ENCODE results near the gene LGALS16. TPM values are rescaled to one million over a fixed set of nuclear protein-coding genes. Genes with fewer than 3 reads are reported as not detected.
"Not testable (repeated sequence)": the region's sequence is repeated elsewhere in the genome, so short reads cannot be mapped to it uniquely, and the experiment has no call there.

Gene LGALS16
- total RNA-seq, 5 donors from 2014 or later (not counting 1 experiment from before 2014, with no cell fraction given), result not detected

DNA sequence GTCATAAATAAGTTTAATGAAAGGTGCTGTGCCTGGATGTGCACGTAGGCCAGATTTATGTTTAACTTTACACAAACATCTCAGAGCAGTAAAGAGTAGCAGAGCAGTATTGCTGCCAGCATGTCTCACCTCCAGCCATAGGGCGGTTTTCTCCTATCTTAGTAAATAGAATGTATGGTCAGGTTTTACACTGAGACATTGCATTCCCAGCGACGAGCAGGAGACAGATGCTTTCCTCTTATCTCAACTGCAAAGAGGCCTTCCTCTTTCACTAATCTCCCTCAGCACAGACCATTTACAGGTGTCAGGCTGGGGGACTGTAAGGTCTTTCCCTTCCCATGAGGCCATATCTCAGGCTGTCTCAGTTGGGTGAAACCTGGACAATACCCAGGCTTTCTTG is 32.9 kb downstream of the LGALS16 start:
- H3K27ac Mint-ChIP-seq; H3K9me3 ChIP-seq; ATAC-seq (replicated peaks in 1 of 4); CTCF ChIA-PET; H3K9me3 Mint-ChIP-seq; H3K4me1 ChIP-seq (ENCODE audit: control insufficient read depth in 1 of 2, extremely low read depth in 1 of 2, insufficient read depth in 2 of 2, low read length in 2 of 2); H3K27me3 ChIP-seq (replicated peaks in 1 of 2; ENCODE audit: control insufficient read depth in 2 of 2, extremely low read depth in 1 of 2, insufficient read depth in 2 of 2, low read length in 1 of 2); H3K36me3 Mint-ChIP-seq; H3K36me3 ChIP-seq (ENCODE audit: control insufficient read depth in 2 of 2, extremely low read depth in 1 of 2, insufficient read depth in 1 of 2, low read length in 1 of 2); POLR2A ChIA-PET; H3K4me3 Mint-ChIP-seq; DNase-seq; H3K27ac ChIP-seq (ENCODE audit: low read length); H3K4me3 ChIP-seq (ENCODE audit: control insufficient read depth in 1 of 2, extremely low read depth in 1 of 2, low read length in 1 of 2): not testable (repeated sequence)
- H3K27me3 Mint-ChIP-seq, result peaks cover 0 to 11% of the 10 kb centered on the region in 2 donors
- H3K4me1 Mint-ChIP-seq, result peaks cover 6 to 12% (median 8%) of the 10 kb centered on the region in 3 donors
- no CpG with 5 or more reads among the region's 4 CpGs for WGBS (ENCODE audit: insufficient coverage)

DNA sequence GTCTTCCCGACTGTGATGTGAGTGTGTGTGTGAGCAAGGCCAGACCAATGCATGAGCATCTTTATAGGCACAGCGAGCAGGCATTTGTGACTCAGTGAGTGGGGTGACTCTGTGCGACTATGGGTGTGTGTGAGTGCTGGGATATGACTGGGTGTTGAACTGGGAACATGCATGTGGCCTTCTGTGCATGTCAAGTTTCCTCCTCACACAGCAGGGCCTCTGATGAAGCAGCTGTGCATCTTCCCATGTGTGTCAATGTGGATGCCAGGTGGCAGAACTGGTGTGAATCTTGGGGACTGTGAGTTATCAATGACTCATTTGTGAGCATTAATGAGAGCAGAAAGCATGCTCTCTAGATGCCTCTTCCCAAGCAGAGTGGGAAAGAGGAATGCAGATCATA is 36.5 kb downstream of the LGALS16 start:
- Mint-ChIP-seq H3K9me3 (peaks cover 0 to 7% (median 4%) of the 10 kb centered on the region in 3 donors), H3K27ac (no peak overlapping the region), H3K36me3 (no peaks in the 10 kb centered on the region), H3K27me3 (peaks cover 4 to 30% of the 10 kb centered on the region in 2 donors), H3K4me3 (no peak overlapping the region), H3K4me1 (no peaks in the 10 kb centered on the region)
- ChIA-PET POLR2A (no interaction called here), CTCF (no interaction called here)
- H3K27me3 ChIP-seq (replicated peaks in 1 of 2; ENCODE audit: control insufficient read depth in 2 of 2, extremely low read depth in 1 of 2, insufficient read depth in 2 of 2, low read length in 1 of 2), result peaks cover 0 to 16% of the 10 kb centered on the region in 2 experiments
- H3K4me3 ChIP-seq (ENCODE audit: control insufficient read depth in 1 of 2, extremely low read depth in 1 of 2, low read length in 1 of 2), result no peak overlapping the region
- ATAC-seq (replicated peaks in 1 of 4) (no peak), DNase-seq (no peak)
- H3K36me3 ChIP-seq (ENCODE audit: control insufficient read depth in 2 of 2, extremely low read depth in 1 of 2, insufficient read depth in 1 of 2, low read length in 1 of 2), result no peaks in the 10 kb centered on the region
- H3K27ac ChIP-seq (ENCODE audit: low read length), result no peak overlapping the region
- 88% methylated on average over 3 of the region's 3 CpGs for WGBS (ENCODE audit: insufficient coverage)
- no peaks in the 10 kb centered on the region for H3K9me3 ChIP-seq
- no peaks in the 10 kb centered on the region for H3K4me1 ChIP-seq (ENCODE audit: control insufficient read depth in 1 of 2, extremely low read depth in 1 of 2, insufficient read depth in 2 of 2, low read length in 2 of 2)

DNA sequence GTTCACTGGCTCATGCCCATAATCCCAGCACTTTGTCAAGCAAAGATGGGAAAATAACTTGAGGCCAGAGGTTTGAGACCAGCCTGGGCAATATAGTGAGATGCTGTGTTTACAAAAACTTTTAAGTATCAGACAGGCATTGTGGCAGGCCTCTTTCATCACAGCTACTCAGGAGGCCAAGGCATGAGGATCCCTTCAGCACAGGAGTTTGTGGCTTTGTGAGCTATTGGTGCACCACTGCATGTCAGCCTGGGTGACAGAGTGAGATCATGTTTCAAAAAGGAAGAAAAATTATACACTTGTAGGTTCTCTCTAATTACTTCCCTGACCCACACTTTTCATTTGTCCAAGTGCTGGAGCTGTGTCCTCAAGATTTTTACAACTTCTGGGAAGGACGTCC is 37.1 kb downstream of the LGALS16 start:
- Histone ChIP-seq H3K4me1 (ENCODE audit: control insufficient read depth in 1 of 2, extremely low read depth in 1 of 2, insufficient read depth in 2 of 2, low read length in 2 of 2) (no peaks in the 10 kb centered on the region), H3K4me3 (ENCODE audit: control insufficient read depth in 1 of 2, extremely low read depth in 1 of 2, low read length in 1 of 2) (no peak overlapping the region), H3K27me3 (replicated peaks in 1 of 2; ENCODE audit: control insufficient read depth in 2 of 2, extremely low read depth in 1 of 2, insufficient read depth in 2 of 2, low read length in 1 of 2) (peaks cover 0 to 16% of the 10 kb centered on the region in 2 experiments), H3K9me3 (no peaks in the 10 kb centered on the region), H3K36me3 (ENCODE audit: control insufficient read depth in 2 of 2, extremely low read depth in 1 of 2, insufficient read depth in 1 of 2, low read length in 1 of 2) (no peaks in the 10 kb centered on the region), H3K27ac (ENCODE audit: low read length) (no peak overlapping the region)
- H3K27me3 Mint-ChIP-seq, result peaks cover 4 to 33% of the 10 kb centered on the region in 2 donors
- CTCF ChIA-PET, result no interaction called here
- no peak for ATAC-seq (replicated peaks in 1 of 4)
- DNase-seq, result no peak
- WGBS (ENCODE audit: insufficient coverage), result no CpG with 5 or more reads among the region's 1 CpG
- no peaks in the 10 kb centered on the region for H3K36me3 Mint-ChIP-seq
- peaks cover 0 to 7% (median 4%) of the 10 kb centered on the region in 3 donors for H3K9me3 Mint-ChIP-seq
- H3K27ac Mint-ChIP-seq, result no peak overlapping the region
- no peak overlapping the region for H3K4me3 Mint-ChIP-seq
- no peaks in the 10 kb centered on the region for H3K4me1 Mint-ChIP-seq
- POLR2A ChIA-PET, result no interaction called here

DNA sequence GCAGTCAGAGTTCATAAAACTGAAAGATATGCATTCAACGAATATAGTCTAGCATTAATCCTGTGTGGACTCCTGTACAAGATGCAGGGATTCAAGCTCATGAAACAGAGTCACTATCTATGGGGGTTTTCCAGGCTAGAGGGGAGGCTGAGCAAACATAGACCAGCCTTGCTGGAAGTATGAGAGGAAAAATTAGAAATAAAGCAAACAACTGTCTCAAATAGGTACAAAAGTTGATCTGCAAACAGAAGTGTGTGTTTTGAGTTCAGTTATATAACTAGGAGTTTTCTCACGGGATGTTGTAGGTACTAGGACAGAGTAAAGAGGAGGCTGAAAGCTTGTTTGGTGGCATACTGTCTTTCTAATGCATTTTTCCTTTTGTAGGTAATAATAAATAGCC is 40.0 kb downstream of the LGALS16 start:
- Mint-ChIP-seq H3K27me3 (peaks cover 8 to 48% of the 10 kb centered on the region in 2 donors), H3K36me3 (no peaks in the 10 kb centered on the region), H3K4me3 (no peak overlapping the region), H3K9me3 (no peaks in the 10 kb centered on the region), H3K4me1 (peaks cover 0 to 5% (median 0%) of the 10 kb centered on the region in 3 donors), H3K27ac (no peak overlapping the region)
- CTCF ChIA-PET, result no interaction called here
- 33% methylated on average over 1 of the region's 2 CpGs for WGBS (ENCODE audit: insufficient coverage)
- Histone ChIP-seq H3K27me3 (replicated peaks in 1 of 2; ENCODE audit: control insufficient read depth in 2 of 2, extremely low read depth in 1 of 2, insufficient read depth in 2 of 2, low read length in 1 of 2) (peaks cover 0 to 16% of the 10 kb centered on the region in 2 experiments), H3K4me3 (ENCODE audit: control insufficient read depth in 1 of 2, extremely low read depth in 1 of 2, low read length in 1 of 2) (no peak overlapping the region), H3K36me3 (ENCODE audit: control insufficient read depth in 2 of 2, extremely low read depth in 1 of 2, insufficient read depth in 1 of 2, low read length in 1 of 2) (no peaks in the 10 kb centered on the region), H3K9me3 (no peaks in the 10 kb centered on the region), H3K27ac (ENCODE audit: low read length) (no peak overlapping the region), H3K4me1 (ENCODE audit: control insufficient read depth in 1 of 2, extremely low read depth in 1 of 2, insufficient read depth in 2 of 2, low read length in 2 of 2) (no peaks in the 10 kb centered on the region)
- no peak for ATAC-seq (replicated peaks in 1 of 4)
- DNase-seq, result no peak
- POLR2A ChIA-PET, result no interaction called here

DNA sequence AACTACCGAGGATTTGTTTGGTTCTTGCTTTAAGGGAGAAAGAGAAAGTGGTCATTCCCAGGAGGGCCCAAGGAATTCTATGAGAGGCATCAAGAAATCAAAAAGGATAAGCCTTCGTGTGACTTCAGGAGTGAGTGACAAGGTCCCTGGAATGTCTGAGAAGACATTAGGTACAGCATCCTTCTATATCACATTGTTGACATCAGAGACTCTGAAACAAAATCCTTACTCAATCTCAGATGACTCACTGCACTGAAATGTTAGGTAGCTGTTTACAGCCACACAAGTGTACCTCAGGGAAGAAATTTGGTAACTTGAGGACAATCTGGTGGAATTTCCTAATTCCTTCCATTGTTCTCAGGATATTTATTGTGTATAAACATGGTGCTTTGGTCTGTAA is 40.7 kb downstream of the LGALS16 start:
- Histone ChIP-seq H3K27me3 (replicated peaks in 1 of 2; ENCODE audit: control insufficient read depth in 2 of 2, extremely low read depth in 1 of 2, insufficient read depth in 2 of 2, low read length in 1 of 2) (peaks cover 0 to 16% of the 10 kb centered on the region in 2 experiments), H3K4me3 (ENCODE audit: control insufficient read depth in 1 of 2, extremely low read depth in 1 of 2, low read length in 1 of 2) (no peak overlapping the region), H3K9me3 (no peaks in the 10 kb centered on the region), H3K36me3 (ENCODE audit: control insufficient read depth in 2 of 2, extremely low read depth in 1 of 2, insufficient read depth in 1 of 2, low read length in 1 of 2) (no peaks in the 10 kb centered on the region), H3K4me1 (ENCODE audit: control insufficient read depth in 1 of 2, extremely low read depth in 1 of 2, insufficient read depth in 2 of 2, low read length in 2 of 2) (no peaks in the 10 kb centered on the region), H3K27ac (ENCODE audit: low read length) (no peak overlapping the region)
- CTCF ChIA-PET, result no interaction called here
- Mint-ChIP-seq H3K27me3 (peaks cover 8 to 48% of the 10 kb centered on the region in 2 donors), H3K9me3 (no peaks in the 10 kb centered on the region), H3K4me1 (peaks cover 0 to 5% (median 0%) of the 10 kb centered on the region in 3 donors), H3K36me3 (no peaks in the 10 kb centered on the region), H3K4me3 (no peak overlapping the region), H3K27ac (no peak overlapping the region)
- 100% methylated on average over 1 of the region's 2 CpGs for WGBS (ENCODE audit: insufficient coverage)
- no peak for DNase-seq
- no peak for ATAC-seq (replicated peaks in 1 of 4)
- POLR2A ChIA-PET, result no interaction called here

DNA sequence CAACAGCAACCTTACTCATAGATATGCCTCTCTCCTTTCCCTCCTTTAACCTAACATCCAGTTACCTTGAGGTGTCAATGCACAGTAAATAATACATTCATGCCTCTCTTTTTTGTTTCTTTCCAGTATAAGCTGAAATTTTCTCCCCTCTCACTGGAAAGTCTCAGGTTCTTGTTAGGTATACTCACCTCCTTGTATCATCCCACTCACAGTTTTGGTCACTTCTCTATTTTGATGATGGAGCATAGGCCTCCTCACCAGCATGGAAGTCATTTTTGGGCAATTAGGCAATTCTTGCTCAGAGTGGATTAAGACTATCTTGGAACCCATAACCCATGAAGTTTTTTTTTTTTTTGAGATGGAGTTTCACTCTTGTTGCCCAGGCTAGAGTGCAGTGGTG is 42.8 kb downstream of the LGALS16 start:
- Mint-ChIP-seq H3K9me3 (no peaks in the 10 kb centered on the region), H3K36me3 (no peaks in the 10 kb centered on the region), H3K4me3 (no peak overlapping the region), H3K27ac (no peak overlapping the region), H3K4me1 (peaks cover 0 to 5% (median 0%) of the 10 kb centered on the region in 3 donors), H3K27me3 (peaks cover 8 to 50% of the 10 kb centered on the region in 2 donors)
- no peak for ATAC-seq (replicated peaks in 1 of 4)
- Histone ChIP-seq H3K4me3 (ENCODE audit: control insufficient read depth in 1 of 2, extremely low read depth in 1 of 2, low read length in 1 of 2) (no peak overlapping the region), H3K36me3 (ENCODE audit: control insufficient read depth in 2 of 2, extremely low read depth in 1 of 2, insufficient read depth in 1 of 2, low read length in 1 of 2) (no peaks in the 10 kb centered on the region), H3K27ac (ENCODE audit: low read length) (no peak overlapping the region), H3K4me1 (ENCODE audit: control insufficient read depth in 1 of 2, extremely low read depth in 1 of 2, insufficient read depth in 2 of 2, low read length in 2 of 2) (no peaks in the 10 kb centered on the region), H3K9me3 (no peaks in the 10 kb centered on the region), H3K27me3 (replicated peaks in 1 of 2; ENCODE audit: control insufficient read depth in 2 of 2, extremely low read depth in 1 of 2, insufficient read depth in 2 of 2, low read length in 1 of 2) (peaks cover 0 to 11% of the 10 kb centered on the region in 2 experiments)
- ChIA-PET CTCF (interaction anchor here in 1 of 2 donors (0.6 kb wide), 1 partner anchor 1132 kb away, joined by 3 read pairs; no protein-coding TSS in a partner anchor), POLR2A (no interaction called here)
- no peak for DNase-seq

DNA sequence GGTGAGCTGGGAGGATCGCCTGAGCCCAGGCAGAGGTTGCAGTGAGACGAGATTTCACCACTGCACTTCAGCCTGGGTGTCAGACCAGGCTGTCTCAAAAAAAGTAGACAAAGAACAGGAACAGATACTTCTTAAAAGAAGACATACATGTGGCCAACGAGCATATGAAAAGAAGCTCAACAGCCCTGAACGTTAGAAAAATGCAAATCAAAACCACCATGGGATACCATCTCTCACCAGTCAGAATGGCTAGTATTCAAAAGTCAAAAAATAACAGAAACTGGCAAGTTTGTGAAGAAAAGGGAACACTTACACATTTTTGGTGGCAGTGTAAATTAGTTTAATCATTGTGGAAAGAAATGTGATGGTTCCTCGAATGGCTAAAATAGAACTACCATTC is 45.6 kb downstream of the LGALS16 start:
- peaks cover 4 to 38% of the 10 kb centered on the region in 2 donors for H3K27me3 Mint-ChIP-seq

More for the DNA sequence above, 45.6 kb downstream of the LGALS16 start:
- Histone ChIP-seq H3K4me3 (ENCODE audit: control insufficient read depth in 1 of 2, extremely low read depth in 1 of 2, low read length in 1 of 2) (no peak overlapping the region), H3K36me3 (ENCODE audit: control insufficient read depth in 2 of 2, extremely low read depth in 1 of 2, insufficient read depth in 1 of 2, low read length in 1 of 2) (no peaks in the 10 kb centered on the region), H3K27ac (ENCODE audit: low read length) (no peak overlapping the region), H3K4me1 (ENCODE audit: control insufficient read depth in 1 of 2, extremely low read depth in 1 of 2, insufficient read depth in 2 of 2, low read length in 2 of 2) (peaks cover 0 to 7% of the 10 kb centered on the region in 2 experiments), H3K9me3 (no peaks in the 10 kb centered on the region), H3K27me3 (replicated peaks in 1 of 2; ENCODE audit: control insufficient read depth in 2 of 2, extremely low read depth in 1 of 2, insufficient read depth in 2 of 2, low read length in 1 of 2) (no peaks in the 10 kb centered on the region)
- ATAC-seq (replicated peaks in 1 of 4) (no peak), DNase-seq (no peak)
- POLR2A ChIA-PET, result no interaction called here
- Mint-ChIP-seq H3K27ac (no peak overlapping the region), H3K9me3 (no peaks in the 10 kb centered on the region), H3K36me3 (no peaks in the 10 kb centered on the region), H3K4me3 (no peak overlapping the region), H3K4me1 (peaks cover 21 to 28% (median 23%) of the 10 kb centered on the region in 3 donors)
- CTCF ChIA-PET, result no interaction called here
- WGBS (ENCODE audit: insufficient coverage), result 83% methylated on average over 2 of the region's 5 CpGs

All from T-cell (primary cell).